ENCODE measurements around the gene GPATCH2L.
A peak's percentile ranks its signal among the peaks of the same experiment; 100 is the strongest.

GPATCH2L gene

DNA sequence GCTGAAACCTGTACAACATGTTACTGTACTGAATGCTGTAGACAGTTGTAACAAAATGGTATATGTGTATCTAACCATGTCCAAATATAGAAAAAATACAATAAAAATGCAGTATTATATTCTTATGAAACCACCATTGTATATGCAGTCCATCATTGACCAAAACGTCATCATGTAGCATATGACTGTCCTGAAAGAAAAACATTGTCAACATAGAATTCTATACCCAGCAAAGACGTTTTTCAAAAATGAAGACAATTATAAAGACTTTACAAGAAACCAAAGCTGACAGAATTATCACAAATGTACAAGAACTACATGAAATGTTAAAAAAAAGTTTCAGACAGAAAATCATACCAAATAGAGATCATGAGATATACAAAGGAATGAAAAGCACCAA is 8.1 kb upstream of the GPATCH2L start:
- peaks cover 35% of the 10 kb centered on the region for H3K27me3 ChIP-seq (ENCODE audit: insufficient read depth, poor library complexity, severe bottlenecking)
- TF ChIP-seq, protein P1, sequence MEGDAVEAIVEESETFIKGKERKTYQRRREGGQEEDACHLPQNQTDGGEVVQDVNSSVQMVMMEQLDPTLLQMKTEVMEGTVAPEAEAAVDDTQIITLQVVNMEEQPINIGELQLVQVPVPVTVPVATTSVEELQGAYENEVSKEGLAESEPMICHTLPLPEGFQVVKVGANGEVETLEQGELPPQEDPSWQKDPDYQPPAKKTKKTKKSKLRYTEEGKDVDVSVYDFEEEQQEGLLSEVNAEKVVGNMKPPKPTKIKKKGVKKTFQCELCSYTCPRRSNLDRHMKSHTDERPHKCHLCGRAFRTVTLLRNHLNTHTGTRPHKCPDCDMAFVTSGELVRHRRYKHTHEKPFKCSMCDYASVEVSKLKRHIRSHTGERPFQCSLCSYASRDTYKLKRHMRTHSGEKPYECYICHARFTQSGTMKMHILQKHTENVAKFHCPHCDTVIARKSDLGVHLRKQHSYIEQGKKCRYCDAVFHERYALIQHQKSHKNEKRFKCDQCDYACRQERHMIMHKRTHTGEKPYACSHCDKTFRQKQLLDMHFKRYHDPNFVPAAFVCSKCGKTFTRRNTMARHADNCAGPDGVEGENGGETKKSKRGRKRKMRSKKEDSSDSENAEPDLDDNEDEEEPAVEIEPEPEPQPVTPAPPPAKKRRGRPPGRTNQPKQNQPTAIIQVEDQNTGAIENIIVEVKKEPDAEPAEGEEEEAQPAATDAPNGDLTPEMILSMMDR (IDR thresholded peaks at IDR 0.05; ENCODE audit: poor library complexity, severe bottlenecking): no peak

DNA sequence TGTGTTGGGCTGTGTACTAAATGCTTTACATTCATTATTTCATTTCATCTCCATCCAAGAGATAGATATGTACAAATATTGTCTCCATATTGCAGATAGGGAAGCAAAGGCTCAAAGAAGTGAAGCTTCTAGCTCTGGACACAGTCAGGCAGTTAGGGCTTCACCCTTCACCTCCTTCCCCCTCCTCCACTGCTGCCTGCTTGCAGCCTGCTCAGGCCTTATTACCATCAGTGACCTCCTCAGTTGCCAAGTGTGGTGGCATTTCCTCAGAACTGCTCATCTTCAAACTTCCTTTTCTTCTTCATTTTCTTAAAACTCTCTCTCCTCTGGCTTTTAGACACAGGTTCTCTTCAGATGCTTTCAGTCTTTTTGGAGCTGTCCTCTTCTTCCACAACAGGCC is 4.7 kb upstream of the GPATCH2L start:
- Histone ChIP-seq H3K9me3 (ENCODE audit: severe bottlenecking) (no peaks in the 10 kb centered on the region), H3K27me3 (ENCODE audit: insufficient read depth, poor library complexity, severe bottlenecking) (peaks cover 5% of the 10 kb centered on the region), H3K27ac (ENCODE audit: poor library complexity, severe bottlenecking) (no peak overlapping the region), H3K4me3 (ENCODE audit: severe bottlenecking) (no peak overlapping the region), H3K4me1 (ENCODE audit: insufficient read depth, poor library complexity, severe bottlenecking) (no peaks in the 10 kb centered on the region), H3K36me3 (ENCODE audit: low read depth) (no peaks in the 10 kb centered on the region)
- DNase-seq (ENCODE audit: low spot score): no peak
- no peak for ATAC-seq (ENCODE audit: low read depth)
- TF ChIP-seq, protein P1 (IDR thresholded peaks at IDR 0.05; ENCODE audit: poor library complexity, severe bottlenecking): no peak

More for the DNA sequence above, 8.1 kb upstream of the GPATCH2L start:
- ATAC-seq (ENCODE audit: low read depth): no peak
- Histone ChIP-seq H3K27ac (ENCODE audit: poor library complexity, severe bottlenecking) (no peak overlapping the region), H3K9me3 (ENCODE audit: severe bottlenecking) (no peaks in the 10 kb centered on the region), H3K4me1 (ENCODE audit: insufficient read depth, poor library complexity, severe bottlenecking) (no peaks in the 10 kb centered on the region), H3K36me3 (ENCODE audit: low read depth) (no peaks in the 10 kb centered on the region), H3K4me3 (ENCODE audit: severe bottlenecking) (no peak overlapping the region)
- DNase-seq (ENCODE audit: low spot score): no peak

DNA sequence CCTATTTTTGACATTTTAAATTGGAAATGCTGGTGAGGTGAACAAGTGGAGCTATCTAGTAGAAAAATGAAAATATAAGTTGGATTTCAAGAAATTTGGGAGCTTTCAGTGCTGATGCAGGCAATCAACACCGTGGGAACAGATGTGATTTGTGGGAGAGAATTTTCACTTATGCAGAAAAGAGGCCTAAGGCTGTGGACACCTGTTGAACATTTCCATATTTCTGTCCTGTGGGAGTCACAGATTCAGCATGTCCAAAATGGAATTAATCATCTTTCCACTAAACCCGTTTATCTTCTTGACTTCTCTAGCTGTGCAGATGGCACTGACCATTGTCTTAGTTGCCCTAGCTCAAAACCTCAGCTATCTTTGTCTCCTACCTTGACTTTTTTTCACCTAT is 2.5 kb upstream of the GPATCH2L start:
- peaks cover 5% of the 10 kb centered on the region for H3K27me3 ChIP-seq (ENCODE audit: insufficient read depth, poor library complexity, severe bottlenecking)
- H3K36me3 ChIP-seq (ENCODE audit: low read depth): peaks cover 10% of the 10 kb centered on the region
- no peak overlapping the region for H3K27ac ChIP-seq (ENCODE audit: poor library complexity, severe bottlenecking)
- H3K4me3 ChIP-seq (ENCODE audit: severe bottlenecking): no peak overlapping the region
- TF ChIP-seq, protein P1 (IDR thresholded peaks at IDR 0.05; ENCODE audit: poor library complexity, severe bottlenecking): no peak
- DNase-seq (ENCODE audit: low spot score): no peak
- no peak for ATAC-seq (ENCODE audit: low read depth)
- H3K9me3 ChIP-seq (ENCODE audit: severe bottlenecking): no peaks in the 10 kb centered on the region
- peaks cover 12% of the 10 kb centered on the region for H3K4me1 ChIP-seq (ENCODE audit: insufficient read depth, poor library complexity, severe bottlenecking)

DNA sequence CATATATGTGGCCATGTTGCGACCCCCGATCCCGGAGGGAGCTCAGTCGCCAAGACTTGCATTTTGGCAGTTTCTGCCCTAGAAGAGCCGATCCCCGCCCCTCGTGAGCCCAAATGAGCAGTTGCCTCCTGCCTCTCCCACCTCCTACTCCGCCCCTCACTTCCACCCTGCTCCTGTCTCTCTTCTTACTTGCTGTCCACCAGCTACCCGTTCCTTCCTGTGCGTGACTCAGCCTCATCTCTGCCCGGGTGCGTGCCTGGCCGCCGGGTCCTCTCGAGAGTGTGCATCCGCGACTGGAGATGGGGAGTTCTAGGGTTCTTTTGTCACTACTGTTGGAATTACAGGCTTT is 585 bp downstream of the GPATCH2L start:
- peak overlapping the region; percentile 94 for H3K4me3 ChIP-seq (ENCODE audit: severe bottlenecking)
- TF ChIP-seq, protein P1 (IDR thresholded peaks at IDR 0.05; ENCODE audit: poor library complexity, severe bottlenecking): no peak
- ATAC-seq (ENCODE audit: low read depth): peak; percentile 97
- H3K27ac ChIP-seq (ENCODE audit: poor library complexity, severe bottlenecking): peak overlapping the region; percentile 73
- no peaks in the 10 kb centered on the region for H3K9me3 ChIP-seq (ENCODE audit: severe bottlenecking)
- H3K36me3 ChIP-seq (ENCODE audit: low read depth): peaks cover 41% of the 10 kb centered on the region
- peak; percentile 93 for DNase-seq (ENCODE audit: low spot score)
- no peaks in the 10 kb centered on the region for H3K27me3 ChIP-seq (ENCODE audit: insufficient read depth, poor library complexity, severe bottlenecking)
- peaks cover 31% of the 10 kb centered on the region for H3K4me1 ChIP-seq (ENCODE audit: insufficient read depth, poor library complexity, severe bottlenecking)

DNA sequence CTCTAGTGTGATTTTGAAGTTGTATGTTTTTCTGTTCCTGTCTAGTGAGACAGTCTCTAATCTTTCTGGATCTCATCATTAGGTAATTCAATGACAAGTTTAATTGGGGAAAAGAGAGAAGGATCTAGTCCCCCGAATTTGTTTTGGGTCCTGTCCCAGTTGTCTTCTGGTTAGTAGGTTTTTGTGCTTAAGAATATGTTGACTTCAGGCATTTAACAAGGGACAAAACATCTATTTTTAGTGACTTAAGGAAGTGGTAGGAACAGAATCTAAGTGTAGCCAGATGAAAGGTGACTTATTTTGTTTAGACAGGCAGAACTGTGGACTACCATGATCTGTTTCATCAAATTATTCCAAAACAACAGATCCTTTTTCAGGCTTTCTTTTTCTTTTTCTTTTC is 2.2 kb downstream of the GPATCH2L start:
- Histone ChIP-seq H3K36me3 (ENCODE audit: low read depth) (peaks cover 57% of the 10 kb centered on the region), H3K4me3 (ENCODE audit: severe bottlenecking) (no peak overlapping the region), H3K27ac (ENCODE audit: poor library complexity, severe bottlenecking) (no peak overlapping the region), H3K27me3 (ENCODE audit: insufficient read depth, poor library complexity, severe bottlenecking) (no peaks in the 10 kb centered on the region), H3K9me3 (ENCODE audit: severe bottlenecking) (no peaks in the 10 kb centered on the region), H3K4me1 (ENCODE audit: insufficient read depth, poor library complexity, severe bottlenecking) (peaks cover 31% of the 10 kb centered on the region)
- ATAC-seq (ENCODE audit: low read depth) (no peak), DNase-seq (ENCODE audit: low spot score) (no peak)
- TF ChIP-seq, protein P1 (IDR thresholded peaks at IDR 0.05; ENCODE audit: poor library complexity, severe bottlenecking): no peak

Measured in RWPE2 (cell line).